Adrenal gland (tissue), 5 donors: Measurements from ENCODE around the gene AQP5.

ENCODE experiments used
- POLR2A ChIP-seq, 2 donors: fragments of 450-650 bp; IDR thresholded peaks; one replicate each; pipeline ENCODE4 v1.6.1; 2017; ENCODE audit warnings: antibody characterized with exemption in 2 of 2, mild to moderate bottlenecking in 2 of 2, moderate library complexity in 1 of 2
- TF ChIP-seq, protein P1 (sequence below), 6 experiments: fragments of 450-650 bp in 4 of 6; fragments of 200-600 bp in 2 of 6; sonication (generic) in 1 of 6; IDR thresholded peaks; 1 replicate in 5 of 6; 2 replicates in 1 of 6; pipeline versions ENCODE4 v1.5.1 to v1.8.0; 2016 to 2021; ENCODE audit warnings: antibody characterized with exemption in 6 of 6, mild to moderate bottlenecking in 2 of 6, moderate library complexity in 1 of 6
- donor health status: DM: no; HTN: no; CAD: no.

DNA sequence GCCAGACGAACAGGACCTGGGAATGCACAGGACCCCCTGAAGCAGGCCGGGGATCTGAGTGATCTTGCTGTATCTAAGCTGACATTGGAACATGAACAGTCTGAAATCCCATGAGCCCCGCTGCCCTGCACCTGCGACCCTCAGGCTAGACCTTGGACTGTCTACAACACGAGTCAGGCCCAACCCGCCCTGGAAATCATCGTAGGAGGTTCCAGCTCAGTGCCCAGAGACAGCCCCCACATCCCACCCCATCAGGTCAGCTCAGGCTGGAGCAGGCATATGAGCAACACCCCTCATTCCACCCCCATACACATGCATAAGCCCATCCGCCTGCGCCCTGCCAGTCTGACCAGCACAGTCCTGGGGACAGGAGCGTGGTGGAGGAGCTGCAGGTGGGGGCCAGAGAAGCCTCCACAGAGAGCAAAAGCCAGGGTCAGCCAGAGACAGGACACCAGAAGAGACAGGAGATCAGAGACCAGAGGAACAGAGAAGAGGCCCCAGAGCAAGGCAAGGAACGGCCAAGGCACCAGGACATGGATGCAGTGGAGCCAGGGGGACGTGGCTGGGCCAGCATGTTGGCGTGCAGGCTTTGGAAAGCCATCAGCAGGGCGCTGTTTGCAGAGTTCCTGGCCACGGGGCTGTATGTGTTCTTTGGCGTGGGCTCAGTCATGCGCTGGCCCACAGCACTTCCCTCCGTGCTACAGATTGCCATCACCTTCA is 11.1 kb downstream of the AQP5 start, which contains the start of gene AQP6:
- TF ChIP-seq, protein P1, sequence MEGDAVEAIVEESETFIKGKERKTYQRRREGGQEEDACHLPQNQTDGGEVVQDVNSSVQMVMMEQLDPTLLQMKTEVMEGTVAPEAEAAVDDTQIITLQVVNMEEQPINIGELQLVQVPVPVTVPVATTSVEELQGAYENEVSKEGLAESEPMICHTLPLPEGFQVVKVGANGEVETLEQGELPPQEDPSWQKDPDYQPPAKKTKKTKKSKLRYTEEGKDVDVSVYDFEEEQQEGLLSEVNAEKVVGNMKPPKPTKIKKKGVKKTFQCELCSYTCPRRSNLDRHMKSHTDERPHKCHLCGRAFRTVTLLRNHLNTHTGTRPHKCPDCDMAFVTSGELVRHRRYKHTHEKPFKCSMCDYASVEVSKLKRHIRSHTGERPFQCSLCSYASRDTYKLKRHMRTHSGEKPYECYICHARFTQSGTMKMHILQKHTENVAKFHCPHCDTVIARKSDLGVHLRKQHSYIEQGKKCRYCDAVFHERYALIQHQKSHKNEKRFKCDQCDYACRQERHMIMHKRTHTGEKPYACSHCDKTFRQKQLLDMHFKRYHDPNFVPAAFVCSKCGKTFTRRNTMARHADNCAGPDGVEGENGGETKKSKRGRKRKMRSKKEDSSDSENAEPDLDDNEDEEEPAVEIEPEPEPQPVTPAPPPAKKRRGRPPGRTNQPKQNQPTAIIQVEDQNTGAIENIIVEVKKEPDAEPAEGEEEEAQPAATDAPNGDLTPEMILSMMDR (IDR thresholded peaks at IDR 0.05) = no peak
- no peak for TF ChIP-seq POLR2A (IDR thresholded peaks at IDR 0.05)
